ENCODE results near the gene NT5C1A.

Gene NT5C1A

GRCh38 chr1:39663559-39663958 lies 8.3 kb downstream of the NT5C1A start:
- TF ChIP-seq CTCF (IDR thresholded peaks at IDR 0.05; ENCODE audit: control extremely low read depth, extremely low read depth, low read depth, missing control alignments), result no peak
- ChIA-PET POLR2A (no interaction called here), CTCF (interaction anchor here (0.8 to 13.2 kb wide), 3 partner anchors 10 to 58 kb away, joined by 3 to 307 read pairs (median 8); no protein-coding TSS in a partner anchor)
- DNase-seq (ENCODE audit: extremely low spot score), result no peak

GRCh38 chr1:39662861-39663260 lies 9.0 kb downstream of the NT5C1A start:
- no peak for DNase-seq (ENCODE audit: extremely low spot score)
- TF ChIP-seq CTCF (IDR thresholded peaks at IDR 0.05; ENCODE audit: control extremely low read depth, extremely low read depth, low read depth, missing control alignments), result no peak
- ChIA-PET CTCF (interaction anchor here (1.3 to 13.2 kb wide), 4 partner anchors 9 to 57 kb away, joined by 4 to 307 read pairs (median 6); no protein-coding TSS in a partner anchor), POLR2A (no interaction called here)

GRCh38 chr1:39659538-39659937 lies 12.4 kb downstream of the NT5C1A start:
- POLR2A ChIA-PET, result no interaction called here
- DNase-seq (ENCODE audit: extremely low spot score), result no peak
- TF ChIP-seq CTCF (IDR thresholded peaks at IDR 0.05; ENCODE audit: control extremely low read depth, extremely low read depth, low read depth, missing control alignments), result no peak
- CTCF ChIA-PET, result interaction anchor here (0.8 to 13.2 kb wide), 13 partner anchors 10 to 390 kb away, joined by 3 to 307 read pairs (median 27); partner anchors contain the start of genes HEYL and NT5C1A

GRCh38 chr1:39659110-39659509 lies 12.8 kb downstream of the NT5C1A start:
- CTCF ChIA-PET, result interaction anchor here (0.9 to 13.2 kb wide), 35 partner anchors 9 to 567 kb away, joined by 3 to 307 read pairs (median 6); partner anchors contain the start of genes HEYL, HPCAL4 and NT5C1A
- no peak for TF ChIP-seq CTCF (IDR thresholded peaks at IDR 0.05; ENCODE audit: control extremely low read depth, extremely low read depth, low read depth, missing control alignments)
- DNase-seq (ENCODE audit: extremely low spot score), result no peak
- POLR2A ChIA-PET, result no interaction called here

- POLR2A ChIA-PET, result interaction anchor here (0.5 kb wide), 1 partner anchor 105 kb away, joined by 3 read pairs; no protein-coding TSS in a partner anchor
- peak; percentile 72 for DNase-seq (ENCODE audit: extremely low spot score)
- CTCF ChIA-PET, result interaction anchor here (0.6 to 13.2 kb wide), 55 partner anchors 8 to 566 kb away, joined by 3 to 307 read pairs (median 5); partner anchors contain the start of genes HEYL, HPCAL4, NT5C1A and PABPC4
- TF ChIP-seq CTCF (IDR thresholded peaks at IDR 0.05; ENCODE audit: control extremely low read depth, extremely low read depth, low read depth, missing control alignments), result peak; percentile 81
These were observed 13.9 kb downstream of the NT5C1A start for GRCh38 chr1:39657923-39658485.

DNA sequence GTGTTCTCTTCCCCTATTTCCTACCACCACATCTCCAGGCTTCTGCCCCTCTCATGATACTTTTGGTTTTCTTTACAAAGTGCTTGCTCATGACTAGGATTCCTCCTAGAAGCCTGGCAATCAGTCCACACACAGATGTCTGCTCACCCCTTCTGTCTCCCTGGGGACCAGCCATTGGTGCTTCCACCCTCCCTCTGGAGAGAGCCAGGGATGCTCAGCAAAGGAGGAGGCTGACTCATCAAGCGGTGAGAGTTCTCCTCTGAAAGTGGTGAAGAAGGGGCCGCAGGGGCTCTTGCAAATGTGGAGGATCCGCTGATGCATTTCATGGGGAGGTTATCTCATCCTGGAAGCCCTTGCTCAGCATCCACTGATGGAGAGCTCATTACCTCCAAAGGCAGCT lies 14.5 kb downstream of the NT5C1A start:
- no peak for DNase-seq (ENCODE audit: extremely low spot score)
- no peak for TF ChIP-seq CTCF (IDR thresholded peaks at IDR 0.05; ENCODE audit: control extremely low read depth, extremely low read depth, low read depth, missing control alignments)
- POLR2A ChIA-PET, result interaction anchor here (0.5 kb wide), 1 partner anchor 104 kb away, joined by 3 read pairs; no protein-coding TSS in a partner anchor
- CTCF ChIA-PET, result interaction anchor here (0.6 to 13.2 kb wide), 44 partner anchors 10 to 559 kb away, joined by 3 to 307 read pairs (median 6); partner anchors contain the start of genes HEYL, HPCAL4, NT5C1A and PABPC4
